Neural progenitor cell (in vitro differentiated cells): ENCODE measurements around the gene CLASRP. TPM values are rescaled to one million over a fixed set of nuclear protein-coding genes. Genes with fewer than 3 reads are reported as not detected.

Source experiments
- DNase-seq: peaks from one replicate; pipeline ENCODE4 v3.0.0-alpha.2; 2016; ENCODE audit warnings: low spot score
- H2AFZ ChIP-seq: fragments of 200-600 bp; sonication (generic); replicated peaks from 2 replicates; pipeline ENCODE4 v1.6.1; 2016; ENCODE audit warnings: antibody characterized with exemption
- H3F3A ChIP-seq: fragments of 200-600 bp; sonication (generic); 2 replicates; pipeline ENCODE4 v1.6.1; 2016; ENCODE audit warnings: antibody characterized with exemption, low read depth
- H3K27ac ChIP-seq: fragments of 200-600 bp; sonication (generic); 2 replicates; pipeline ENCODE4 v1.5.1; 2016; ENCODE audit warnings: mild to moderate bottlenecking
- H3K27me3 ChIP-seq: fragments of 200-600 bp; sonication (generic); 2 replicates; pipeline ENCODE4 v1.6.1; 2016; ENCODE audit warnings: mild to moderate bottlenecking, moderate library complexity
- H3K36me3 ChIP-seq: fragments of 200-600 bp; sonication (generic); 2 replicates; pipeline ENCODE4 v1.5.1; 2016
- H3K4me1 ChIP-seq: fragments of 200-600 bp; sonication (generic); 2 replicates; pipeline ENCODE4 v1.6.1; 2016; ENCODE audit warnings: mixed run types
- H3K4me2 ChIP-seq: fragments of 200-600 bp; sonication (generic); 2 replicates; pipeline ENCODE4 v1.6.1; 2016
- H3K4me3 ChIP-seq: fragments of 200-600 bp; sonication (generic); 2 replicates; pipeline ENCODE4 v1.5.1; 2016
- H3K79me2 ChIP-seq: fragments of 200-600 bp; sonication (generic); 2 replicates; pipeline ENCODE4 v1.6.1; 2016; ENCODE audit warnings: low read depth
- H3K9ac ChIP-seq: fragments of 200-600 bp; sonication (generic); 2 replicates; pipeline ENCODE4 v1.6.1; 2016
- H3K9me3 ChIP-seq: fragments of 200-600 bp; sonication (generic); 2 replicates; pipeline ENCODE4 v1.5.1; 2016; ENCODE audit warnings: low read depth
- H4K20me1 ChIP-seq: fragments of 200-600 bp; sonication (generic); 2 replicates; pipeline ENCODE4 v1.6.1; 2016; ENCODE audit warnings: low read depth
- H3K27ac Mint-ChIP-seq: 3 replicates; pipeline ENCODE4 v1.8.0; 2021; ENCODE audit warnings: mixed read lengths
- H3K27me3 Mint-ChIP-seq: 2 replicates; pipeline ENCODE4 v1.8.0; 2022; ENCODE audit warnings: low read depth, mild to moderate bottlenecking, inconsistent platforms, moderate library complexity, mixed read lengths; ENCODE audit not compliant: insufficient read depth
- H3K36me3 Mint-ChIP-seq: 3 replicates; pipeline ENCODE4 v1.8.0; 2021; ENCODE audit warnings: mixed read lengths
- H3K4me1 Mint-ChIP-seq: 3 replicates; pipeline ENCODE4 v1.8.0; 2021; ENCODE audit warnings: mixed read lengths
- H3K4me3 Mint-ChIP-seq: 3 replicates; pipeline ENCODE4 v1.8.0; 2021; ENCODE audit warnings: mild to moderate bottlenecking, moderate library complexity, mixed read lengths
- H3K9me3 Mint-ChIP-seq: 3 replicates; pipeline ENCODE4 v1.8.0; 2020; ENCODE audit warnings: mixed read lengths
- CTCF ChIP-seq: fragments of 200-600 bp; sonication (generic); IDR thresholded peaks from 2 replicates; pipeline ENCODE4 v1.5.1; 2017; ENCODE audit warnings: antibody characterized with exemption, mild to moderate bottlenecking
- EZH2 ChIP-seq: fragments of 200-600 bp; sonication (generic); IDR thresholded peaks from 2 replicates; pipeline ENCODE4 v1.6.1; 2017; ENCODE audit warnings: antibody characterized with exemption, mild to moderate bottlenecking, moderate library complexity
- EZH2phosphoT487 ChIP-seq: fragments of 200-600 bp; sonication (generic); IDR thresholded peaks from 2 replicates; pipeline ENCODE4 v1.6.1; 2017; ENCODE audit warnings: antibody characterized with exemption
- total RNA-seq: library from RNA; depleted of rRNA; stranded (reverse); fragments of >200 nt; gene quantifications from 2 replicates; pipeline ENCODE4 v1.2.3, GENCODE V29; 2015; ENCODE audit warnings: low replicate concordance

Gene CLASRP
- total RNA-seq, 1 donor from 2014 or later: 57.0 TPM

GRCh38 chr19:45076029-45076850, 37.4 kb downstream of the CLASRP start, which contains the start of gene ZNF296:
ZNF296 (minus strand) TSS chr19:45076478; CDS start chr19:45076373, 105 bp downstream.
- H3K27ac Mint-ChIP-seq: no peak within 1 kb of the TSS
- H3K4me1 Mint-ChIP-seq: peaks cover 28% of the 10 kb centered on the region
- H2AFZ ChIP-seq: peak within 1 kb of the TSS; percentile 74

GRCh38 chr19:45076851-45077730, 38.2 kb downstream of the CLASRP start:
- H3K9ac ChIP-seq: no peak overlapping the region
- H3K4me3 Mint-ChIP-seq: peak overlapping the region; percentile 70
- no peaks in the 10 kb centered on the region for H3K9me3 ChIP-seq
- H3K36me3 Mint-ChIP-seq: peaks cover 6% of the 10 kb centered on the region
- H3K27me3 ChIP-seq: peaks cover 36% of the 10 kb centered on the region
- peaks cover 67% of the 10 kb centered on the region for H3F3A ChIP-seq
- peaks cover 28% of the 10 kb centered on the region for H3K79me2 ChIP-seq
- DNase-seq: no peak
- H3K4me1 ChIP-seq: peaks cover 35% of the 10 kb centered on the region
- no peak overlapping the region for H3K27ac ChIP-seq
- H3K4me2 ChIP-seq: peak overlapping the region; percentile 74
- peaks cover 24% of the 10 kb centered on the region for H3K27me3 Mint-ChIP-seq
- peaks cover 27% of the 10 kb centered on the region for H4K20me1 ChIP-seq
- peak overlapping the region; percentile 47 for H3K4me3 ChIP-seq
- peaks cover 30% of the 10 kb centered on the region for H3K4me1 Mint-ChIP-seq
- no peak overlapping the region for H3K27ac Mint-ChIP-seq
- no peaks in the 10 kb centered on the region for H3K36me3 ChIP-seq
- no peaks in the 10 kb centered on the region for H3K9me3 Mint-ChIP-seq
- H2AFZ ChIP-seq: peak overlapping the region; percentile 74
- no peak for TF ChIP-seq EZH2phosphoT487
- no peak for TF ChIP-seq CTCF
- TF ChIP-seq EZH2: no peak

More at GRCh38 chr19:45076029-45076850, 37.4 kb downstream of the CLASRP start, which contains the start of gene ZNF296:
- Histone ChIP-seq H3F3A (peaks cover 67% of the 10 kb centered on the region), H3K4me1 (peaks cover 35% of the 10 kb centered on the region), H3K9me3 (no peaks in the 10 kb centered on the region), H3K27me3 (peaks cover 36% of the 10 kb centered on the region), H3K4me3 (peak within 1 kb of the TSS; percentile 47), H3K9ac (no peak within 1 kb of the TSS), H3K79me2 (peaks cover 20% of the 10 kb centered on the region), H3K36me3 (no peaks in the 10 kb centered on the region), H3K27ac (no peak within 1 kb of the TSS), H4K20me1 (peaks cover 25% of the 10 kb centered on the region), H3K4me2 (peak within 1 kb of the TSS; percentile 74)
- Mint-ChIP-seq H3K4me3 (peak within 1 kb of the TSS; percentile 71), H3K36me3 (peaks cover 2% of the 10 kb centered on the region), H3K9me3 (no peaks in the 10 kb centered on the region), H3K27me3 (peaks cover 20% of the 10 kb centered on the region)
- peak; percentile 91 for DNase-seq
- peak; percentile 64 for TF ChIP-seq EZH2
- TF ChIP-seq CTCF: no peak
- TF ChIP-seq EZH2phosphoT487: peak; percentile 53

- Histone ChIP-seq H3K27me3 (peaks cover 36% of the 10 kb centered on the region), H3K79me2 (peaks cover 42% of the 10 kb centered on the region), H2AFZ (peak overlapping the region; percentile 60), H3K4me3 (peak overlapping the region; percentile 91), H3K36me3 (no peaks in the 10 kb centered on the region), H3K9me3 (no peaks in the 10 kb centered on the region), H3K4me1 (peaks cover 35% of the 10 kb centered on the region), H3K4me2 (peak overlapping the region; percentile 83), H3K9ac (no peak overlapping the region), H4K20me1 (peaks cover 31% of the 10 kb centered on the region), H3F3A (peaks cover 67% of the 10 kb centered on the region), H3K27ac (no peak overlapping the region)
- H3K27me3 Mint-ChIP-seq: peaks cover 23% of the 10 kb centered on the region
- H3K27ac Mint-ChIP-seq: no peak overlapping the region
- H3K36me3 Mint-ChIP-seq: peaks cover 9% of the 10 kb centered on the region
- H3K9me3 Mint-ChIP-seq: no peaks in the 10 kb centered on the region
- TF ChIP-seq EZH2phosphoT487 (no peak), EZH2 (no peak), CTCF (no peak)
- H3K4me3 Mint-ChIP-seq: peak overlapping the region; percentile 99
- H3K4me1 Mint-ChIP-seq: peaks cover 30% of the 10 kb centered on the region
- no peak for DNase-seq
Measured at GRCh38 chr19:45078390-45079062, 39.7 kb downstream of the CLASRP start.
